Measurements from ENCODE around the gene GALNT13.

GALNT13 gene

DNA sequence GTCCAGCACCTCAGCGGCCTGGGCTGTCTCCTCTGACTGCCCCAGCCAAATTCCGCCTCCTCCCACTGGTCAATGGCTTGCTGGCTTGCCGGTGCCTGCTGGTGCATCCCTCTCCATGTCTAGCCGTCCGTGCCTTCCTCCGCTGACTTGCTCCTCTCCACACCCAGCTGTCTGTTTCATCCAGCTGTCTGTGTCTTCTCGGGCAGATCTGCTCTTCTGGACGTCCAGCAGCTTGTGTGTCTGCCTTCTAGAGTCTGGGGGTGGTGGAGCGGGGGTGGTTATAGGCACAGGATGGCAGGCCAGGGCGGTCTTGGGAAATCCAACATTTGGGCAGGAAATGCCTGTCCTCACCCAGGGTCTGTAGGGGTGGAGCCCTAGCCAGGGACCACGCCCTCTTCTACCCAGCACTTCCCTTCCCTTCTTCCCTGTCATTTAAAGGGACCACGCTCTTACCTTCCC, 369.2 kb downstream of the GALNT13 start:
- Histone ChIP-seq H3K27ac (ENCODE audit: low read length) (no peak overlapping the region), H3K79me2 (ENCODE audit: low read length) (no peaks in the 10 kb centered on the region), H3K9me3 (replicated peaks; ENCODE audit: insufficient read depth, low read length) (no peaks in the 10 kb centered on the region), H3K27me3 (replicated peaks; ENCODE audit: insufficient read depth, low read length) (no peaks in the 10 kb centered on the region), H3K4me2 (ENCODE audit: low read depth, low read length) (no peak overlapping the region), H3K4me3 (ENCODE audit: low read length) (no peak overlapping the region), H3K36me3 (replicated peaks; ENCODE audit: insufficient read depth, low read length) (no peaks in the 10 kb centered on the region), H3K4me1 (ENCODE audit: low read length) (no peaks in the 10 kb centered on the region), H2AFZ (ENCODE audit: low read length) (no peak overlapping the region), H3K9me2 (replicated peaks; ENCODE audit: insufficient read depth, low read length) (no peaks in the 10 kb centered on the region), H3F3A (ENCODE audit: insufficient read depth, low read length) (no peaks in the 10 kb centered on the region), H4K20me1 (ENCODE audit: insufficient read depth, low read length) (no peaks in the 10 kb centered on the region), H3K9ac (ENCODE audit: low read length) (no peak overlapping the region)
- TF ChIP-seq CTCF (IDR thresholded peaks at IDR 0.05; ENCODE audit: low read length) (no peak), EZH2phosphoT487 (IDR thresholded peaks at IDR 0.05; ENCODE audit: low read length) (no peak), EZH2 (optimal IDR thresholded peaks at IDR 0.05; ENCODE audit: low read depth, low read length) (no peak)
- no peak for DNase-seq

GRCh38 chr2:154242687-154243086, 371.0 kb downstream of the GALNT13 start:
- Histone ChIP-seq H3K79me2 (ENCODE audit: low read length) (no peaks in the 10 kb centered on the region), H3F3A (ENCODE audit: insufficient read depth, low read length) (no peaks in the 10 kb centered on the region)

GRCh38 chr2:154243685-154244084, 372.0 kb downstream of the GALNT13 start:
- no peak overlapping the region for H2AFZ ChIP-seq (ENCODE audit: low read length)
- H3K36me3 ChIP-seq (replicated peaks; ENCODE audit: insufficient read depth, low read length), result no peaks in the 10 kb centered on the region
- no peak overlapping the region for H3K9ac ChIP-seq (ENCODE audit: low read length)
- H3K27ac ChIP-seq (ENCODE audit: low read length), result no peak overlapping the region
- DNase-seq, result no peak
- no peaks in the 10 kb centered on the region for H3K9me3 ChIP-seq (replicated peaks; ENCODE audit: insufficient read depth, low read length)
- no peak overlapping the region for H3K4me2 ChIP-seq (ENCODE audit: low read depth, low read length)
- no peaks in the 10 kb centered on the region for H3K4me1 ChIP-seq (ENCODE audit: low read length)
- no peaks in the 10 kb centered on the region for H4K20me1 ChIP-seq (ENCODE audit: insufficient read depth, low read length)
- no peaks in the 10 kb centered on the region for H3F3A ChIP-seq (ENCODE audit: insufficient read depth, low read length)
- no peak for TF ChIP-seq CTCF (IDR thresholded peaks at IDR 0.05; ENCODE audit: low read length)
- TF ChIP-seq EZH2 (optimal IDR thresholded peaks at IDR 0.05; ENCODE audit: low read depth, low read length), result no peak
- no peak for TF ChIP-seq EZH2phosphoT487 (IDR thresholded peaks at IDR 0.05; ENCODE audit: low read length)
- H3K27me3 ChIP-seq (replicated peaks; ENCODE audit: insufficient read depth, low read length), result no peaks in the 10 kb centered on the region
- H3K4me3 ChIP-seq (ENCODE audit: low read length), result no peak overlapping the region
- H3K9me2 ChIP-seq (replicated peaks; ENCODE audit: insufficient read depth, low read length), result no peaks in the 10 kb centered on the region
- no peaks in the 10 kb centered on the region for H3K79me2 ChIP-seq (ENCODE audit: low read length)

More at GRCh38 chr2:154242687-154243086, 371.0 kb downstream of the GALNT13 start:
- Histone ChIP-seq H3K9me2 (replicated peaks; ENCODE audit: insufficient read depth, low read length) (no peaks in the 10 kb centered on the region), H3K9me3 (replicated peaks; ENCODE audit: insufficient read depth, low read length) (no peaks in the 10 kb centered on the region), H3K36me3 (replicated peaks; ENCODE audit: insufficient read depth, low read length) (no peaks in the 10 kb centered on the region), H3K4me3 (ENCODE audit: low read length) (no peak overlapping the region), H3K27ac (ENCODE audit: low read length) (no peak overlapping the region), H3K4me2 (ENCODE audit: low read depth, low read length) (no peak overlapping the region), H2AFZ (ENCODE audit: low read length) (no peak overlapping the region), H3K4me1 (ENCODE audit: low read length) (no peaks in the 10 kb centered on the region), H3K9ac (ENCODE audit: low read length) (no peak overlapping the region), H4K20me1 (ENCODE audit: insufficient read depth, low read length) (no peaks in the 10 kb centered on the region), H3K27me3 (replicated peaks; ENCODE audit: insufficient read depth, low read length) (no peaks in the 10 kb centered on the region)
- TF ChIP-seq EZH2phosphoT487 (IDR thresholded peaks at IDR 0.05; ENCODE audit: low read length), result no peak
- no peak for TF ChIP-seq CTCF (IDR thresholded peaks at IDR 0.05; ENCODE audit: low read length)
- TF ChIP-seq EZH2 (optimal IDR thresholded peaks at IDR 0.05; ENCODE audit: low read depth, low read length), result no peak
- no peak for DNase-seq

Data from MM.1S (cell line).